ENCODE results near the gene CXorf65.

Gene CXorf65

GRCh38 chrX:71085900-71086299 is 20.6 kb downstream of the CXorf65 start:
- Histone ChIP-seq H3K9me3 (ENCODE audit: control insufficient read depth, low read depth, low read length) (peaks cover 5% of the 10 kb centered on the region), H3K9ac (ENCODE audit: low read length) (no peak overlapping the region), H3K27me3 (ENCODE audit: control insufficient read depth, insufficient read depth, low read length) (no peaks in the 10 kb centered on the region), H3K4me3 (ENCODE audit: low read length) (no peak overlapping the region), H3K27ac (ENCODE audit: low read length) (no peak overlapping the region), H3K36me3 (ENCODE audit: control insufficient read depth, low read depth, low read length) (no peaks in the 10 kb centered on the region), H3K4me1 (ENCODE audit: control insufficient read depth, low read depth, low read length) (no peaks in the 10 kb centered on the region)

- Histone ChIP-seq H3K9me3 (ENCODE audit: control insufficient read depth, low read depth, low read length) (peaks cover 8% of the 10 kb centered on the region), H3K36me3 (ENCODE audit: control insufficient read depth, low read depth, low read length) (no peaks in the 10 kb centered on the region), H3K9ac (ENCODE audit: low read length) (no peak overlapping the region), H3K4me3 (ENCODE audit: low read length) (no peak overlapping the region), H3K27ac (ENCODE audit: low read length) (no peak overlapping the region), H3K4me1 (ENCODE audit: control insufficient read depth, low read depth, low read length) (no peaks in the 10 kb centered on the region), H3K27me3 (ENCODE audit: control insufficient read depth, insufficient read depth, low read length) (no peaks in the 10 kb centered on the region)
Observed at GRCh38 chrX:71082822-71083221, 23.7 kb downstream of the CXorf65 start.

DNA sequence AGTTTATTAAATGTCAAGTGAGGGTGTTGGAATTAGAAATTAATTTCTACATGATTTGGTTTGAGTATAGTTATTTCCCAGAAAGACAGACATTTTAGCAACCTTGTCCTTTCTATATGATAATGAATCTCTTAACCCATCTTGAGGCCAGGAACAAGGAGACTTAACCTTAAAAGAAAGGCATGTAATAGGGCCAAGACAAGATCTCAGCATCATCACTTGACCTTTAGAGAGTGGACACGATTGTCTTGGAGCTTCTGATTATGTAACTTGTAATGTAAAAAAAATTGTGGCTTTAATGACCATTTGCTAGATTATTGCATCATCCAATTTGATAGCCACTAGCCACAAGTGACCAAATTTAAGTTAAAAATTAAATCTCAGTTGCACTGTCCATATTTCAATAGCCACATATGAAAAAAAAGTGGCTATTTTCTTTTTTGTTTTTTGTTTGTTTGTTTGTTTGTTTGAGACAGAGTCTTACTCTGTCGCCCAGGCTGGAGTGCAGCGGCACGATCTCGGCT is 24.4 kb downstream of the CXorf65 start:
- H3K4me3 ChIP-seq (ENCODE audit: low read length): no peak overlapping the region
- H3K4me1 ChIP-seq (ENCODE audit: control insufficient read depth, low read depth, low read length): no peaks in the 10 kb centered on the region
- H3K9ac ChIP-seq (ENCODE audit: low read length): no peak overlapping the region
- H3K27ac ChIP-seq (ENCODE audit: low read length): no peak overlapping the region
- H3K9me3 ChIP-seq (ENCODE audit: control insufficient read depth, low read depth, low read length): peaks cover 8% of the 10 kb centered on the region
- H3K27me3 ChIP-seq (ENCODE audit: control insufficient read depth, insufficient read depth, low read length): no peaks in the 10 kb centered on the region
- H3K36me3 ChIP-seq (ENCODE audit: control insufficient read depth, low read depth, low read length): no peaks in the 10 kb centered on the region

GRCh38 chrX:71081330-71082123 is 25.0 kb downstream of the CXorf65 start:
- Histone ChIP-seq H3K4me3 (ENCODE audit: low read length) (no peak overlapping the region), H3K9me3 (ENCODE audit: control insufficient read depth, low read depth, low read length) (peaks cover 8% of the 10 kb centered on the region), H3K9ac (ENCODE audit: low read length) (no peak overlapping the region), H3K27ac (ENCODE audit: low read length) (no peak overlapping the region), H3K36me3 (ENCODE audit: control insufficient read depth, low read depth, low read length) (no peaks in the 10 kb centered on the region), H3K4me1 (ENCODE audit: control insufficient read depth, low read depth, low read length) (no peaks in the 10 kb centered on the region), H3K27me3 (ENCODE audit: control insufficient read depth, insufficient read depth, low read length) (no peaks in the 10 kb centered on the region)

DNA sequence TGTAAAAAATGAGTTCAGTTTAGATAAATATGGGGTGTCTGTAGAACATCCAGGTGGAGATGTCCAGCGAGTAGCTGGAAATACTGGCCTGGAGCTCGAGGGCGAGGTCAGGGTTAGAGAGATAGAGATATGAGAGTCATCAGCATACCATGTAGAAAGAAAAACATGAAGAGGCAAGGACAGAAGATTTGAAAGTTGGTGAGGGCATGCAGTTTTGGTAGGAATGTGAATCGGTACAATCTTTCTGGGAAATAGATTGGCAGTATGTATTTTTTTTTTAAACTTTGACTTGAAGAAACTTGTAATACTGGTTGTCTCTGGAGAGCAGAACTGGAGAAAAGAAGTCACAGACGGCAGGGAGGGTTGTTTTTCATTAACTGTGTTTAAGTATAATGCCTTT is 36.0 kb downstream of the CXorf65 start:
- no peak overlapping the region for H3K4me3 ChIP-seq (ENCODE audit: low read length)
- no peak overlapping the region for H3K9ac ChIP-seq (ENCODE audit: low read length)
- no peak overlapping the region for H3K27ac ChIP-seq (ENCODE audit: low read length)
- H3K4me1 ChIP-seq (ENCODE audit: control insufficient read depth, low read depth, low read length): no peaks in the 10 kb centered on the region
- H3K36me3 ChIP-seq (ENCODE audit: control insufficient read depth, low read depth, low read length): no peaks in the 10 kb centered on the region
- H3K27me3 ChIP-seq (ENCODE audit: control insufficient read depth, insufficient read depth, low read length): no peaks in the 10 kb centered on the region
- H3K9me3 ChIP-seq (ENCODE audit: control insufficient read depth, low read depth, low read length): peaks cover 8% of the 10 kb centered on the region

GRCh38 chrX:71068044-71068918 is 38.3 kb downstream of the CXorf65 start, which contains the start of gene SNX12:
Gene SNX12 (minus strand): TSS chrX:71068334. CDS start chrX:71068306, 28 bp downstream.
- Histone ChIP-seq H3K4me3 (ENCODE audit: low read length) (peak within 1 kb of the TSS; percentile 87), H3K4me1 (ENCODE audit: control insufficient read depth, low read depth, low read length) (no peaks in the 10 kb centered on the region), H3K9me3 (ENCODE audit: control insufficient read depth, low read depth, low read length) (peaks cover 8% of the 10 kb centered on the region), H3K27me3 (ENCODE audit: control insufficient read depth, insufficient read depth, low read length) (no peaks in the 10 kb centered on the region), H3K27ac (ENCODE audit: low read length) (no peak within 1 kb of the TSS), H3K36me3 (ENCODE audit: control insufficient read depth, low read depth, low read length) (no peaks in the 10 kb centered on the region), H3K9ac (ENCODE audit: low read length) (peak within 1 kb of the TSS; percentile 69)

DNA sequence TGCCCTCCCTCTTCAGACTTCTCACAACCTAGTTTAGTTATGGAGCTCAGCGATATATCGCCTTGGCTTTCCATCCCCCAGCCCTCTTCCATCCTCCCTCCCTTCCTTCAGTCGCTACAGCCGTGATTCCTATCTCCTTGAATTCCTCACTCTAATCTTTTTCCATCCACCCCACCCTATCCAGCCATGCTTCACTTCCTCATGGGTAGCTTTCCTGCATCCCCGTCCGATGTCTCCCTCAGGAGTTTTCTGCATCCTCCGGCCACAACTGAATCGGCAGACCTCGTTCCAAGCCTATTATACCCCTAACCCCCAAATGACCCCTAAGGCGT is 38.9 kb downstream of the CXorf65 start:
- no peak overlapping the region for H3K27ac ChIP-seq (ENCODE audit: low read length)
- H3K9ac ChIP-seq (ENCODE audit: low read length): peak overlapping the region; percentile 69
- no peaks in the 10 kb centered on the region for H3K36me3 ChIP-seq (ENCODE audit: control insufficient read depth, low read depth, low read length)
- H3K27me3 ChIP-seq (ENCODE audit: control insufficient read depth, insufficient read depth, low read length): no peaks in the 10 kb centered on the region
- no peaks in the 10 kb centered on the region for H3K4me1 ChIP-seq (ENCODE audit: control insufficient read depth, low read depth, low read length)
- peak overlapping the region; percentile 87 for H3K4me3 ChIP-seq (ENCODE audit: low read length)
- H3K9me3 ChIP-seq (ENCODE audit: control insufficient read depth, low read depth, low read length): peaks cover 8% of the 10 kb centered on the region

- Histone ChIP-seq H3K4me3 (ENCODE audit: low read length) (peak overlapping the region; percentile 87), H3K27ac (ENCODE audit: low read length) (no peak overlapping the region), H3K36me3 (ENCODE audit: control insufficient read depth, low read depth, low read length) (no peaks in the 10 kb centered on the region), H3K27me3 (ENCODE audit: control insufficient read depth, insufficient read depth, low read length) (no peaks in the 10 kb centered on the region), H3K9me3 (ENCODE audit: control insufficient read depth, low read depth, low read length) (peaks cover 8% of the 10 kb centered on the region), H3K9ac (ENCODE audit: low read length) (peak overlapping the region; percentile 69), H3K4me1 (ENCODE audit: control insufficient read depth, low read depth, low read length) (no peaks in the 10 kb centered on the region)
Observed at GRCh38 chrX:71067089-71067488, 39.5 kb downstream of the CXorf65 start.

DNA sequence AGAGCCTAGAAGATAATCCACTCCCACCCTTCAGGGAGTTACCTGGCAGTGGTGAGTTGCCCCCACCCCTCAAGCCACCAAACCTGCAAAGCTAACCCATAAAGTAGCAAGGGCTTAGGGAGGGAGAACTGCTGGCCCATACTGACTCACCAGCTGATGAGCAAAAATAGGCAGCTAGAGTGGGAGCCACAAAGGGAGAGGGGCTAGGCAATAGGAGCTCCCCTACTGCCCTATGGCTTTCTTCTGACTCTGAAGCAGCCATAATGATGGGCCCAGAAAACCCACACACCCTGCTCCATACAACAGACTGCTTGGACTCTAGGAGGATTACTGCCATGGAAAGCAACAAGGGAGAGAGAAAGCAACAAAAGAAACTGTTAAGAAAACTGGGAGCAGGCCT is 46.4 kb downstream of the CXorf65 start:
- Histone ChIP-seq H3K4me1 (ENCODE audit: control insufficient read depth, low read depth, low read length) (no peaks in the 10 kb centered on the region), H3K36me3 (ENCODE audit: control insufficient read depth, low read depth, low read length) (peaks cover 22% of the 10 kb centered on the region)

GRCh38 chrX:71057848-71058530 is 48.6 kb downstream of the CXorf65 start:
- H3K9me3 ChIP-seq (ENCODE audit: control insufficient read depth, low read depth, low read length): peaks cover 16% of the 10 kb centered on the region
- H3K36me3 ChIP-seq (ENCODE audit: control insufficient read depth, low read depth, low read length): peaks cover 22% of the 10 kb centered on the region
- no peak overlapping the region for H3K27ac ChIP-seq (ENCODE audit: low read length)
- no peaks in the 10 kb centered on the region for H3K4me1 ChIP-seq (ENCODE audit: control insufficient read depth, low read depth, low read length)
- no peak overlapping the region for H3K9ac ChIP-seq (ENCODE audit: low read length)
- no peaks in the 10 kb centered on the region for H3K27me3 ChIP-seq (ENCODE audit: control insufficient read depth, insufficient read depth, low read length)
- H3K4me3 ChIP-seq (ENCODE audit: low read length): no peak overlapping the region

More for the DNA sequence above, 46.4 kb downstream of the CXorf65 start:
- H3K9me3 ChIP-seq (ENCODE audit: control insufficient read depth, low read depth, low read length): peaks cover 11% of the 10 kb centered on the region
- no peak overlapping the region for H3K27ac ChIP-seq (ENCODE audit: low read length)
- H3K9ac ChIP-seq (ENCODE audit: low read length): no peak overlapping the region
- H3K27me3 ChIP-seq (ENCODE audit: control insufficient read depth, insufficient read depth, low read length): no peaks in the 10 kb centered on the region
- no peak overlapping the region for H3K4me3 ChIP-seq (ENCODE audit: low read length)

GRCh38 chrX:71056867-71057266 is 49.7 kb downstream of the CXorf65 start:
- no peak overlapping the region for H3K4me3 ChIP-seq (ENCODE audit: low read length)
- H3K36me3 ChIP-seq (ENCODE audit: control insufficient read depth, low read depth, low read length): peaks cover 22% of the 10 kb centered on the region
- H3K9me3 ChIP-seq (ENCODE audit: control insufficient read depth, low read depth, low read length): peaks cover 16% of the 10 kb centered on the region
- no peak overlapping the region for H3K27ac ChIP-seq (ENCODE audit: low read length)
- H3K9ac ChIP-seq (ENCODE audit: low read length): no peak overlapping the region
- no peaks in the 10 kb centered on the region for H3K27me3 ChIP-seq (ENCODE audit: control insufficient read depth, insufficient read depth, low read length)
- no peaks in the 10 kb centered on the region for H3K4me1 ChIP-seq (ENCODE audit: control insufficient read depth, low read depth, low read length)

Data from iPS-18a (cell line).